AG09319 (cell line): ENCODE data around the gene KLHL1.

Experiments used
- DNase-seq: peaks from one replicate; pipeline ENCODE4 v3.0.0-alpha.2; 2010; ENCODE audit warnings: low read depth; ENCODE audit errors: extremely low read depth
- CTCF ChIP-seq: IDR thresholded peaks from 2 replicates; pipeline ENCODE4 v1.5.1; 2011; ENCODE audit warnings: low read depth, mild to moderate bottlenecking, inconsistent platforms, low read length, moderate library complexity

KLHL1 gene

GRCh38 chr13:69947582-69947981, 160.7 kb downstream of the KLHL1 start:
- TF ChIP-seq CTCF, result no peak
- no peak for DNase-seq

GRCh38 chr13:69946511-69946910, 161.7 kb downstream of the KLHL1 start:
- TF ChIP-seq CTCF, result no peak
- no peak for DNase-seq

DNA sequence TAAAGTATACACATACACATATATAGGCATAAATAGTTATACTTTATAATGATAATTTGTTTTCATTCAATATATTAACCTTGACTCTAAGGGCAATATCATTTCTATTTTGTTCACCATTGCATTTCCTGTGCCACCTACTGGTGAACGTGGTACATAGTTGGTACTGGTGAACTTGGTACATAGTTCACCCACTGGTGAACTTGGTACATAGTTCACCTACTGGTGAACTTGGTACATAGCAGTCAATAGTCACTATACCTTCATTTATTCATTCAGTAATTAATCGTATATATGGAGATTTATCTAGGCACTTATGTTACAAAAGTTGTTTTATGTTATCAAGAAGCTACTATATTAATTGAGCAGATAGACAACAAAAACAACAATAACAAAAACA, 173.2 kb downstream of the KLHL1 start:
- no peak for TF ChIP-seq CTCF
- DNase-seq, result no peak

GRCh38 chr13:69928262-69928661, 180.0 kb downstream of the KLHL1 start:
- TF ChIP-seq CTCF, result no peak
- DNase-seq, result no peak

DNA sequence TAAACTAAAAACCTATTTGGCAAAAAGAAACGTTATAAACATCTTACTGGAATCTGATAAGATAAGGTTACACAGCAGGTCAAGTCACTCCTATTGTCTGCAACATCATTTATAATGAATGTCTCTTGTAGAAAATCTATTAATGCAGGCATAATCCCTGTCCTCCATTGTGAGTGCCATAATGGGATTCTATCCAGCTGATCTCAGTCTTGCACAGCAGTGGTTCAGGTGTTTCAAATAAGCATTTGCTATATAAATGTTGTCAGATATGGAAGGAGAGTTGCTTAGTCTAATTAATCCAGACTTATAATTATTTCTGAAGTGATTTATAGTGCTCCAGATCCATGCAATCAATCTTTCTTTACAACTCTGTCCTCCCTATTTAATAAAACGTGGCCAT, 187.1 kb downstream of the KLHL1 start:
- no peak for DNase-seq
- TF ChIP-seq CTCF, result no peak

DNA sequence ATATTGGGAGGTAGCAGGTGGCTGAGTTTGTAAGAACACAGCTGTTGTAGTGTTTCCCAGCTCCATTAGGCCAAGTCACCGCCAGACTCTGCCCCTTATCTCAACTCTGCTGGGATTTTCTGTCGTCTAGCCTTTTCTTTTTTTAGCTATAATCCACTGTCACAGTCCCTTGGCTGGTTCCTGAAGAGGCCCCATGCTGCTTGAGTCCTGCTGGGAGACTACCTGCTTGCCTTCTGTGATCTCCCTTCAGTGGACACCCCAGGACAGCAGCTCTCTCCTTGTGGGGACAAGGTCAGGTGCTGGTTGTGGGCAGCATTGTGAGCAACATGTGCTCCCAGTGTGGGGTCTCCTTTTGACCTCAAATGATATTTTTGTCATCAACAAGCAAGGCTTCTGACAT, 195.6 kb downstream of the KLHL1 start:
- DNase-seq, result no peak
- TF ChIP-seq CTCF, result no peak

DNA sequence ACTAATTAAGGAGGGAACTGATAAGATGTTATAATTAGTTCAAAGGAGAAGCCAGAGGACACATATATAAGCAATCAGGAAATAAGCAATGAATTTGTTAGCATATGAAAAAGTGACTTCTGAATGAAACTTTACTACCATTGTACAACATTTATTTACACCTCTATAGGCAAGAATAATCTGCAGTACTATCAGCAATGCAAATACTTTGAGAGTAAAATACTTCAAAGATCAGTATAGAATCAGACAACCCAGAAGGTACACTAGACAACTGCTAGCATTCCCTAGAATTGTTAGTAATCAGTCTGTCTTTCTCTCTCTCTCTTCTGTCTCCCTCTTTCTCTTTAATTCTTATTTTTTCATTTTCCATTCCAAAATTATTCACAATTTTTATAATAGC, 197.5 kb downstream of the KLHL1 start:
- no peak for TF ChIP-seq CTCF
- no peak for DNase-seq
